LHCN-M2 (cell line): Measurements from ENCODE around the gene MGAT4C. TPM values are rescaled to one million over a fixed set of nuclear protein-coding genes. Genes with fewer than 3 reads are reported as not detected.
"Not testable (repeated sequence)": the region's sequence is repeated elsewhere in the genome, so short reads cannot be mapped to it uniquely, and the experiment has no call there.

Experiments used
- DNase-seq: peaks from one replicate; pipeline ENCODE4 v3.0.0-alpha.2; 2012; ENCODE audit warnings: low read depth
- polyA plus RNA-seq: library from polyadenylated mRNA; unstranded; fragments of >200 nt; gene quantifications from one replicate; pipeline ENCODE4 v1.2.1, GENCODE V29; 2012; ENCODE audit warnings: missing spikeins
- total RNA-seq: library from RNA; depleted of rRNA; stranded (reverse); fragments of >200 nt; gene quantifications from 2 replicates; pipeline ENCODE4 v1.2.3, GENCODE V29; 2014; rRNA removed

The MGAT4C gene
- under 0.01 and 0.06 TPM in 2 replicates for total RNA-seq
- polyA plus RNA-seq: not detected

DNA sequence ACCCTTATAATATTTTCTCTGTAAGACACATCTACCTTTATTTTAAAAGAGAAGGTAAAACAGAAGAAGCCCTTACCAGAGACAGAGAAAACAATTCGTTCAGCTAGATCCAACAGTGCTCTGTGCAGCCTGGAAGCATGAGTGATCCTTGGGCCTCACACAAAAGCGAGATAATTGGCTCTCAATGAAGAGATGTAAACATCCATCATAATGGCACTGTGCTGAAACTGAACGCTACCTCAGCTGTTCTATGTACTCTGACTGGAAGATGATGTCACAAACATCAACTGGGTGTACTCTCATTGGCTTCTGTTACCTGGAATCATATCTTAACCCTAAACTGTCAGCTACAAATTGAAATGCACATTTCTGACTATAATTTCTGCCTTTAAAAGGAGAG is at the start of gene MGAT4C:
Gene MGAT4C, minus strand, starts transcription at position 229 of the 400 bp plus-strand sequence.
- DNase-seq: no peak

DNA sequence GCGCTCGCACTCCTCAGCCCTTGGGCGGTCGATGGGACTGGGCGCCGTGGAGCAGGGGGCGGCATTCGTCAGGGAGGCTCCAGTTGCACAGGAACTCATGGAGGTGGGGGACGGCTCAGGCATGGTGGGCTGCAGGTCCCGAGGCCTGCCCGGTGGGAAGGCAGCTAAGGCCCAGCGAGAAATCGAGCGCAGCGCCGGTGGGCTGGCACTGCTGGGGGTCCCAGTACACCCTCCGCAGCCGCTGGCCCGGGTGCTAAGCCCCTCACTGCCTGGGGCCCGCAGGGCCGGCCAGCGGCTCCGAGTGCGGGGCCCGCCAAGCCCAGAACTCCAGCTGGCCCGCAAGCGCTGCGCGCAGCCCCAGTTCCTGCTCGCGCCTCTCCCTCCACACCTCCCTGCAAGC is 40.2 kb upstream of the MGAT4C start:
- not testable (repeated sequence) for DNase-seq

DNA sequence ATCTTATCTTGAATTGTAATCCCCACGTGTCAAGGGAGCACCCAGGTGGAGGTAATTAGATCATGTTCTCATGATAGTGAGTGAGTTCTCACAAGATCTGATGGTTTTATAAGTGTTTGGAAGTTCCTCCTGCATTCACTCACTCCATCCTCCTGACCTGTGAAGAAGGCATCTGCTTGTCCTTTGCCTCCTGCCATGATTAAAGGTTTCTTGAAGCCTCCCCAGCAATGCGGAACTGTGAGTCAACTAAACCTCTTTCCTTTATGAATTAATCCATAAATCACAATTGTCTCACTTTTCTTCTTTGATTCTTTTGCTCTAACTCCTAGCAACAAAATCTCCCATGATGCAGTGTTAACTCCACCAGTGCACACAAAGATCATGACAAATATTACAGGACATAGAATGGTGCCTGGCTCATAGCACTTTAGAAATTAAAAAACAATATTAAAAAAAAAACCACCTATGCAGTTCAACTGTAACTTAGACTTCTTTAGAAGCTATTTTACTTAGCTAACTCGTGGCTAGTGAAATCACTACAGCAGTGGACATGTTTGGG is 37.6 kb upstream of the MGAT4C start:
- DNase-seq: no peak

DNA sequence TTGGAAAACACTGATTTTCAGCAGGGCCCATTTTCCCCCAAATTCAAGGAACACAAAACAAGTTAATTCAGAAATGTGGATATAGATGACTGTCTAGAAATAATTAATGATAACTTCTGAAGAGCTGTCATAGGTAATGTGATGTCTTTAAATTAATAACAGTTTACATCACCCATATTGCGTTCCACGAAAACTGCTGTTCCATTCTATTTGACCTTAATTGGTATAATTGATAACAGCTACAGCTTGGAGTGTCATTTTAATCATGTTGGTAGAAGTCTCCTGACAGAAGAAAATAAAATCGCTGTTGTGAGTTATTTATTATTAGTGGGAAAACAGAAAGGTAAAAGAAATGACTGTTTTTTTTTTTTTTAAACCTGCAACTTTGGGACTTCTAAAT is 36.3 kb upstream of the MGAT4C start:
- no peak for DNase-seq

DNA sequence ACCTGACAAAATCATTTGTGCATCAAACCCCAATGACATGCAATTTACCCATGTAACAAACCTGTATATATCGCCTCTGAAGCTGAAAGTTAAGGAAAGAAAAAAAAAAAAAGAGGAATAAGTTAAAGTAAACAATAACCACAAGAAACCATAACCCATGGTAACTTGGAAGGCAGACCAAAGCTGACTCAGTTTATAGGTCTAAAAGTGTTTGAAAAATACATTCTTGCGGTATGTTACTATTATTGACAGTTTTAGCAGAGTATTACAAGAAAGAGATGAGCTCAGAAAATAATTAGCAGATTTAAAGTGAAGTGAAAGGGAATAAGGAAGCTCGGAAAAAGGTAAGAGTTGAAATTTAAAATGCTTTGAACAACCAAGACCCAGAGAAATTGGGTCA is 34.4 kb upstream of the MGAT4C start:
- no peak for DNase-seq

DNA sequence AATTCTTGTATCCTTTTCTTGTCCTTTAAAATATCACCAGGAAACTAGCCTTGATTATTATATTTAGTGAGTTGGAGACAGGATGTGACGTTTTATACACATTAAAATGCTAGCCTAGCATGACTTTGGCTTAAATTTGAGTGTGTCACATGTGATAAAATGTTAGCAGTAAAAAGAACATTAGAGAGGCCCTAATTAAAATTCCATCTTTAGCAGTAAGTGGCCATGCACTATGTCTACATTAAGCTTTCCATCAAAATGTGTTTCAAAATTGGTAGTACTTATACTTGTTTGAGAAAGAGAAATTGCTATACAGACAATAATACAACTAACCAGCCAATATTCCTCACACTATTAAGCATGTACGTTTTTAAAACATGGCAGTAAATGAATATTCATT is 29.9 kb upstream of the MGAT4C start:
- no peak for DNase-seq

DNA sequence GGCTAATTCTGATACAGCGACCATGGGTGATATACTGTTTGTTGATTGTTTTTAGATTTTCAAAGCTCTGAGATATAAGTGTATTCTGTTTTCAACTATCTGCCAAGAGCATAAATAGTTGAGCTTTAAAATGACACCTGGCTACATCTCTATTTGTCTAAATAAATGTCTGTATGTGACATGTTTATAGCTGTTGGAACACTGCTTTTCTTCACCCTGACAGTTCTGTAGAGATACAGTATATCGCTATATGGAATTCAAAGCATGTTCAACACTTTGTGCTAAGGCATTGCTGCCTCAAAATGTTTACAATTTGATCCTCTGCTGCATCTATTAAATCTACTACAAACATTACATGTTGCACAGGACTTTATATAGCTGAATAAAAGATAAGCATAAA is 27.4 kb upstream of the MGAT4C start:
- no peak for DNase-seq

DNA sequence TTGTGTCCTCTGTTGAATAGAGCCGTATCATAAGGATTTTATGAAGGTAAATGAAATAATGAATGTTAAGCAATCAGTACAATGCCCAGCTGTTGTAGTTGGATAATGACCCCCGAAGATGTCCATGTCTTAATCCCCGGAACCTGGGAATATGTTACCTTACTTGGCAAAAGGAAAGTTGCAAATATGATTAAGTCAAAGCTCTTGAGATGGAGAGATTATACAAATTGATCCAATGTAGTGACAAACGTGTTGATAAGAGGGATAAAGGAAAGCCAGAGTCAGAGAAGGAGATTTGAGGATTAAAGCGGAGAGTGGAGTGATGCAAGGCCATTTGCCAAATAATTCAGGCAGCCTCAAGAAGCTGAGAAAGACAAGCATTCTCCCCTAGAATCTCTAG is 19.2 kb upstream of the MGAT4C start:
- DNase-seq: no peak

DNA sequence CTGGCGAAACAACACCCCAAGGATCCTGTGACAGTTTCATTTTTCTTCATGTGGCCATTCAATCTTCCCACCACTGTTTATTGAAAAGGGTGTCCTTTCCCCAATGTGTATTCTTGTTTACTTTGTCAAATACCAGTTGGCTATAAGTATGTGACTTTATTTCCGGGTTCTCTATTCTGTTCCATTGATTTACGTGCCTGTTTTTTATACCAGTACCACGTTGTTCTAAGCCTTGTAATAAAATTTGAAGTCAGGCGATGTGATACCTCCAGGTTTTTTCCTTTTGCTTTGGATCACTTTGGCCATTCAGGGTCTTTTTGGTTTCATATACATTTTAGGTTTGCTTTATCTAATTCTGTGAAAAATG is 9.1 kb upstream of the MGAT4C start:
- no peak for DNase-seq

DNA sequence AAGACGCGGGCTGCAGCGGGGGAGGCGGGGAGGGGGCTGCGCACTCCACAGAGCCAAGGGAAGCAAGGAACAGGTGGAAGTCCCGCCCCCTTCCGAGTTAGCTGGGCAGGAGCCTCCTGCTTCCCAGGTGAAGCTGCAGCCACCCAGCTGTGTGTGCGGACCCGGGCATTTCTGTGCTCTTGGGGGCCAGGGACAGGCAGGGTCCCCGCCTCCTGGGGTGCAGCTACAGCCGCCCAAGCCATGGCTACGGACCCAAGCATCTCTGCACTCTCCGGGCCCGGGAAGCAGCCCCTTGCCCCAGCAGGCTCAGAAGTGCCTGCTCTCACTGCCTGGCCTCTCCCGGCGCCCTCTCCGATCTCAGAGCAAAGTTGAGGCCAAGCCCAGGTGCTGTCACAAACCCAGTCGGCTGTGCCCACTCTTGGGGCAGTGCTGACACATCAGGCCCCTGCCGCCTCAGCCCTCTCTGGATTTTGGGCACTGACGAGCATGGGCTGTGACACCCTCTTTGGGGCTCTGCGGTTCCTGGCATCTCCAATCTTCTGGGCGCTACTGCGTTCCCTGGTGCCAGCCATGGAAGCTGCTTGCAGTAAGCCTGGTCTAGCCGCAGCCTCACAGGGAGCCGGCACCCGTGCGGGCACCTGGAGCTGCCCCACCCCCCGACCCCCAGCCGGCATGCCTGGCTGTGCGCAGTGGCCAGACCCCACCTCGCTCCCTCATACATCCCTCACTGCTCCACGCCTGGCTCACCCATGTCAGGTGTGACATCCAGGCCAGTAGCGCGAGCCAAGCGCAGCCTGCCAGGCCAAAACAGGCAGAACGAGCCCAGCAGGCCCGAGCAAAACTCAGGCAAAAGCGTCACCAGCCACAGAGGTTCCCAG is 8.5 kb upstream of the MGAT4C start:
- DNase-seq: no peak

DNA sequence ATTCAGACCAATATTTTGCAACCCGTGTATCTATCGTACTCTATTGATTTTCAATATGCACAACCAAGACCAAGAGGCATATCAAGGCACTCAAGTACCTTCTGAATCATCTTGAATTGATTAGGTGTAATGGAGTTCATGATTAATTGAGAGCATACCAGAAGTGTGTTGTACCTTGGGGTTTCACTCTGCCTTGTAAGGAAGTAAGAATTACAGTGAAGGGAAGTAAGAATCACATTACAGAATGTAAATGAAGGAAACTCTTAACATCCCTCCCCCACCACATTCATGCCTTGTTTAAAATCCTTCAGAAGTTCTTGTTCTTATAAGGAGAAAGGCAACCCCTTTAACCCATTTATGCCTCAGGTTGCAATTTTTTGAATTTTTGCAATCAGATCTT is 5.4 kb upstream of the MGAT4C start:
- no peak for DNase-seq

DNA sequence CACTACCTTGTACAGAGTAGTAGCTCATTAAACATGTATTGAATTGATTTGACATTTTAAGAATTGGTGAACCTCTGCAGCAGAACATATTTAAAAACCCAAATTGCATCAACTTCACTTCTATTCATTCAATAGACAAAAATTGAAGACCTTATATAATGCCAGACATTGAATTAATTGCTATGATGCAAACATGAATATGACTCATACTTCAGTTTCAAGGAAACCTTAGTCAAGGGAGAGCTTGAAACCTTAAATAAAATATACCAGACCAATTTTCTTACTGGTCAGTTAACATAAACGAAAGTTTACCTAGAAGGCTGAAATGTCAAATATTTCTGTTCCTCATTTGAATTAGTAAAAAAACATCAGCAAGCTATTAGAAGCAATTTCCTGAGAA is 5.0 kb upstream of the MGAT4C start:
- DNase-seq: no peak

DNA sequence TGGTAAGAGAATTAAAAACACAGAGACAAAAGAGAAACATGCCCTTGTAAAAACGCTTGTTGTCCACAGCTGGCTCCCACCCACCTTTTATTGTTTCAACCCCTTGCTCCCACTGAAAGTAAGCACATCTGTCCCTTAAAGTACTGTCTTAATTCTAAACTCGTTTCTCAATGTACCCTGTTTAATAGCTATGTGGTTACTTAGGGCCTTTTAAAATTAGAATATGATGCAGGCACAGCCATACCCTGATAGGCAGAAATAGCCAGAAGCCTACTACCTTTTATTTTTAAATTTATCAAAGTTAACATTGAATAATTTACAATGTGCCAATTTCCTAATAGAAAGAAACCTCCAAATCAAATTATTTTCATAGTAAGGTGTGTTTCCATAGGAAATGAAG is 4.0 kb upstream of the MGAT4C start:
- no peak for DNase-seq

DNA sequence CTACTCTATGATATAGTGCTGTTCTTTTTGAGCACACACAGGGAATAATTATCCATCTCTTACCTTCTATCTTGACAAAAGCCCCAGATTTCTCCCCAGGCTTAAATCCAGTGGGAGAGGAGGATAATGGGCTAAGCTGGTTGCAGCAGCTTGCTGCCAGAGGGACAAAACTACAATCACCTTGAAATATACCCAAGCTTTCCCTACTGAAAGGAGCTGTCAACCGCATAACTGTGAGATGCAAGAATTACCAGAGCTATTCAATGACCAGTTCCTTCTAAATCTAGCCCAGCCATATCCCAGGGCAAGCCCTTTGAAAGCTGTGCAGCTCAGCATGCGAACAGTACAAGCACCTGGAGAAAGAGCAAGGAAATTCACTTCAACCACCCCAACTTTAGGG is 943 bp upstream of the MGAT4C start:
- DNase-seq: no peak

DNA sequence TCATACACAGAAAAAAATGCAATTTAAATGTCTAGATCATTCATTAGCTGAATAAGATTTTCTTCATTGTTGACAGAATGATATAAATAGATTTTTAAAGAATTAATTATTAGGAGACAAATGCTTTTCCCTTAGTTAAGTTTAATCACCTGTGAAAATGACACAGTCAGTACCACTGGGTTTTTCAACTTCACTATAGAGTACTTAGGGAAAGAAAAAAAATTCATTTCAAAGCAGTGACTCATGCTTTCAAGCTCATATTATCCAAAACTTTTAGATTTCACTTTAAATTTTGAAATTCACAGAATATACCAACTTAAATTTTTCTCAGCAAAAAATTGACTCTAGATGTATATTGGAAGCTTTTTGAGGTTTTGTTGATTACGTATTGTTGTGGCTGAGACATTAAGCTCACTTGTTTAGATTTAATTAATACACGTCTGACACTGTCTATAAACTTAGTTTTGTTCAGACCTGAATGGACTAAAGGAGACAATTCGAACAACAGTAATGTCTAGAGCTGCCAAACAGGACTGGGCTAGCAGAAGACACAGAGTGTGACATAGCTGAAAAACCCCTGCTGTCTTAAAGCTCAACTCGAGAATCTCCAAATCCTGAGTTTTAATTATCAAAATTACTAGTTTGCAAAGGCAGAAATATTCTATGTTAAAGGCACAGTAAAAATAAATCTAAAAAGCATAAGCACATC is 1.6 kb downstream of the MGAT4C start:
- DNase-seq: no peak

DNA sequence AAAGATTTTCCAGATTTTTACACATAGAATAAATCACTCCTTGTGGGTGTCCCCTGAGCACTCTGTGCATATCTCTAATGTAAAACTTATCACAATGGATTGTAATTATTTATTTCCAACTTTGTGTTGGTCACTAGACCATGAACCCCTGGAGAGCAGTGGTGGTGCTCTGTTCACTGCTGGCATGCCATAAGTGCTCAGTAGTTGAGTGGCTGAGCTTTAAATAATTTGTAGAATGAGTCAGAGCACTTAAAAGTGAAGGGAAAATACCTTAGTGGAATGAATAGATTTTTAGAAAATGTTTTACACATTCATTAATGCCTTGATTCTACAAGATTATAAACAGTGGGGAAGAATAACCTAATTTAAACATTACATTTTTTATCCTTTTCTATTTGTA is 6.3 kb downstream of the MGAT4C start:
- peak; percentile 52 for DNase-seq

DNA sequence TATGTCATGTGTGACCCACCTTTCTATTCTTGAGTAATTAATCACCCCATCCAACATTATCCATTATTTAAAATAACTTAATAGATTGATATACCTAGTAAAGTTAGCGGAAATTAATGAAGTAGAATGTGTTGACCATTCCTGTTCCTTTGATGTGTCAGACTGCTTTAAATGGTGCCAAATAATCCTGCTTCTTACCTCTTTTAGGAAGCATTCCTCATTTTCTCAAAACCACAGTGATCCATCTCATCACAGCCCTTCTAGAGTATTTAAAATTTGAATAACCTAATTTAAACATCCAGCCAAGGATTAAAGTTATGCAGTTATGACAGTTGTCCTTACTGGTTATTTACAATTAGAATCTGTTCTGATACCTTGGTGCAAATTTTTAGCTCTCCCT is 6.9 kb downstream of the MGAT4C start:
- no peak for DNase-seq

DNA sequence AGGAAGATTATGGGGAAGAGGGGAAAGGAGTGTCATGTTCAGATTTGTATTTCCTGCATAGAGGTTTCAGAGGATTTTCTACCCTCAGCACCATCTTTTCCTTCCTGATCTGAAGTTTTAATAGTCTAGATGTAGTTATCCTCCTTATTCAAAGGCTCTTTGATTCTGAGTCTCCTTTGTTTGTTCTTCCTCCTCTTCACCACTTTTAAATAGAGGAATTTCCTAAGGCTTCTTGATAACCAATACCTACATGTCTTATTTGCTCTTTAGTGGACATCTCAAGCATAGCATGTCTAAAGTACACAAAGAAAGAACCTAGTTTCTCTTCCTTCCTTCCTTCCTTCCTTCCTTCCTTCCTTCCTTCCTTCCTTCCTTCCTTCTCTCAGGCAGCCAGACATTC is 8.3 kb downstream of the MGAT4C start:
- no peak for DNase-seq

DNA sequence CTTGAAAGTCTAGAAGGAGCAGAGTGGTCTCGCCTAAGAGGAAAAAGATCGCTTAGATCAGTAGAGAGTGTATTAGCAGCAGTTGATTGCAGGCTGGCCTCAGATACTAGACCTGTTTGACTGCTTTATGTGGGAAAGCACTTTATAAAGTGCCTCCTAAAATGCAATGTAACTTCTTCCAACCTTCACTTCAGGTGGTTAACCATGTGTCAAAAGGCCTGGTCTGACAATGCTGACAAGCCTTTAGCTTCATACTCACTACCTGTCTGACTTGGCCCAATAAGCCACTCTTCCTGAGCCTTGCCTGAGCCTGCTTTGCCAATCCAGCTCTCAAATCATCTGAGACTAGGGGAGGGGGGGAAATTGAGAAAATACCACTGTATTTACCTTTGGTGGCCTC is 14.6 kb downstream of the MGAT4C start:
- no peak for DNase-seq

DNA sequence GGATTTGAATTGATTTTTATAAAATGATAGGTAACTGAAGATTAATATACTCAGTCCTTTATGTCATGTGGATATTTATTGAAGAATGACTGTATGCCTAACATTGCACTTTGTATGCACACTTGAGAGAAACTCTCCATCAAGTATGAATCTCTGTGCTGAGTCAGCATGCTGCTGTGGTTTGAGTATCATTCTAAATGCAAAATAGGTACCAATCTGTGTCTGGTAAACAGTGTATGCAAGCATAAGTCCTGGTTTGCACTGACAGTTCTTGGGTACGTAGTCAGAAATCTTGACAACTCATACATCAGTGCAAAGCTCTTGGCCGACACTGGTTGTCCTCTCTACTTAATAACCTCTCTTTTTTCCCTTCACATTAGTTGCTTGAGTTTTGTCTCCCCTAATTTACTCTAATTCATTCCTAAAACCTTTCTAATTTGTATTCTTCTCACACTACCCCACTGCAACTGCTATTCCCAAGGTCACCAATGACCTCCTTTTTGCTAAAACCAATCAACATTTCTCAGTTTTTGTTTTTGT is 21.8 kb downstream of the MGAT4C start:
- no peak for DNase-seq

DNA sequence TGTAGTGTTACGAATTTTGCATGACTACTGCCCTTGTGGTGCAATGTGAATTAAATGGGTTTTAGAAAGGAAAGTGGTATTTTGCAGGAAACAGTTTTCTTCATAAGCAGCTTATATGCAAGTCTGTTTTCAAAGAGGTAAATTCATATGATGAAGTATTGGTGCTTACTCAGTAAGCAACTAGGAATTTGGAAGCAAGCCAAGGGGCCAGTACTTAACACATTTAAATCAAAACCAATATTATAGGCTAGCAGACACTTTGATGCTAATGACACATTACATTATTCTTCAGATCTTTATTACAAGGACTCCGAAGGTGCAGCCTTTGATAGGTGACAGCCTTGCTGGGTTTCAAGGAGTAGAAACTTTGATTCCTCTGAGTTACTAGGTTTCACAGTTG is 23.1 kb downstream of the MGAT4C start:
- peak; percentile 19 for DNase-seq

DNA sequence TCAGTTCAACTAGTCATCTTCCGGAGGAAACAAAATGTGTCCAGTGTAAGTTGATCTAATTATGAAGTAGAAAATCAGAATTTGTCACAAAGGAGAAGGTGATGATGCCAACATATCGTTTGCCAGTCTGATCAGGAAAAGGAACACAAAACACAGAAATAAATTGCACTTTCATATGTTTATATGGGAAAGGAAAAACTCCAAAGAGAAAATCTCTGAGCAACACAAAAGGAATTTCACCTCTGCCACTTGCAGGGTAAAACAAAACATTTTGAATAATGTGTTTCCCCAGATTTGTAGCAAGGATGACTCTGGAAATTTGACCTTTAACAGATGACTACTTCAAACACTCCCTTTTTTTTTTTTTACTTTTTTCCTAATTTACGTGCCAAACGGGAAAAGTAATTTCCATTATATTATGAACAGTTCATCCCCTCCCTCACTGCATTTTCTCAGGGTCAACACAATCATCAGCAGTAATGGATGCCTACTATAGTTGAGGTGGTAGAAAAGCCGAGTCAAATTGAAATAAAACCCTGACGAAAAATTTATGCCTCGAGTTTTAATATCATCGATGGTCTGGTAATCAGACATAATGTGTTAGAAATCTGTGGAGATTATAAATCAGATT is 25.6 kb downstream of the MGAT4C start:
- DNase-seq: peak; percentile 81
